Activated T-helper 1 cell treated with anti-CD3 and anti-CD28 coated beads, Interleukin-2, amount 50 U/mL, for 16 hours (primary cell): ENCODE measurements around the gene SURF2.

Experiments used
- DNase-seq, 2 donors: peaks; one replicate each; pipeline ENCODE4 v3.0.0-alpha.2; 2020; ENCODE audit warnings: low read depth in 1 of 2, low spot score in 1 of 2

Gene SURF2

DNA sequence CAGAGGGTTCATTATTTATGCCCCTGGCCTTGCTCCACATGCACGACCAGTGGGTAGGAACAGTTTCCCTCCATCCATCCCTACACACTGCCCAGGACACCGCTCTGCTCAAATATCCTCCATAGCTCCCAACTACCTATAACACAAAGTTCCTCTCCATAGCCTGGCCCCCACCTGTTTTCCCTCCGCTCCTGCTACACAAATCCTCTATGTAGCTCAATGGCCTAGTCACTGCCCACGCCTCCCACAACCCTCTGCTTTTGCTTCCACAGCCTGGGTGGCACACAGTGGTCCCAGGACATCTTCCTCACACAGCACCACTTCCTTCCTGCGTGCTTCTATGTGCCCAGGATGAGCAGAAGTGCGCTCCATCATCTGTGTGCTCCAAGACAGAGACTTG lies 41.0 kb downstream of the SURF2 start:
- no peak for DNase-seq

DNA sequence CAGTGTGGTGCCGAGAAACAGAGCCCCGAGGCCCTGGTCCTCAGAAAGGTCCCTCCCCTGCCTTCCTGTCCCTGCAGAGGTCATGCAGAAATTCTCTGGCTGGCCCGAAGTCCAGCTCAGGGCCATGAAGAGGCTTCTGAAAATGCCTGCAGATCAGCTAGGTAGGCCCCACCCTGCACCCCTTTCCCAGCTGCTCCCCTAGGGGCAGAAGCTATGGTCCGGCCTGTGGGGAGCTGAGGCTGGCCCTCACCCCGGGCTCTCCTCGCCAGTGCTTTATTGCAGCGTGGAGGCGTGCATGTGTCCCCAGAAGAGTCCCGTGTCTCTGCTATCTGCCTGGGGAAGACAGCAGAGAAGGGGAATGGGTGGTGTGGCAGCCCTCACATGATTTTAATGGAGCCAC lies 41.5 kb downstream of the SURF2 start:
- no peak for DNase-seq

- DNase-seq: no peak
These were observed 43.9 kb downstream of the SURF2 start for GRCh38 chr9:133400292-133400691.

GRCh38 chr9:133401588-133401987 lies 45.2 kb downstream of the SURF2 start:
- no peak for DNase-seq

DNA sequence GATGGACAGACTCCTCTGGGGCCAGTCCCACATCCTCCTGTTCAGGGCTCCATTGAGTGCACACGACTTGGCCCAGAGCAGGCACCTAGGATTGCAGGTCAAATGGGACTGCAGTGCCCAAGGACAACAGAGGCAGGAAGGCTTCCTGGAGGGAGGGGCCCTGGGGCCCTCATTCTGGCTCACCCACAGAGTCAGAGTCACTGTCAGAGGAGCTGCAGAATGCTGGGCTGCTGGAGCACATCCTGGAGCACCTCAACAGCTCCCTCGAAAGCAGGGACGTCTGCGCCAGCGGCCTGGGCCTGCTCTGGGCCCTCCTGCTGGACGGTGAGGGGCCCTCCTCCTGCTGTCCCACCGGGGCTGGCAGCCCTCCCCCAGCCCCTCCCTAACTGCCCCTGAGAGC lies 46.3 kb downstream of the SURF2 start:
- DNase-seq: no peak

GRCh38 chr9:133403766-133404453 lies 47.6 kb downstream of the SURF2 start:
- DNase-seq: peak; percentile 26 to 37

- no peak for DNase-seq
These were observed 48.2 kb downstream of the SURF2 start for GRCh38 chr9:133404454-133405002.

GRCh38 chr9:133405508-133406438 lies 49.4 kb downstream of the SURF2 start:
- DNase-seq: no peak

DNA sequence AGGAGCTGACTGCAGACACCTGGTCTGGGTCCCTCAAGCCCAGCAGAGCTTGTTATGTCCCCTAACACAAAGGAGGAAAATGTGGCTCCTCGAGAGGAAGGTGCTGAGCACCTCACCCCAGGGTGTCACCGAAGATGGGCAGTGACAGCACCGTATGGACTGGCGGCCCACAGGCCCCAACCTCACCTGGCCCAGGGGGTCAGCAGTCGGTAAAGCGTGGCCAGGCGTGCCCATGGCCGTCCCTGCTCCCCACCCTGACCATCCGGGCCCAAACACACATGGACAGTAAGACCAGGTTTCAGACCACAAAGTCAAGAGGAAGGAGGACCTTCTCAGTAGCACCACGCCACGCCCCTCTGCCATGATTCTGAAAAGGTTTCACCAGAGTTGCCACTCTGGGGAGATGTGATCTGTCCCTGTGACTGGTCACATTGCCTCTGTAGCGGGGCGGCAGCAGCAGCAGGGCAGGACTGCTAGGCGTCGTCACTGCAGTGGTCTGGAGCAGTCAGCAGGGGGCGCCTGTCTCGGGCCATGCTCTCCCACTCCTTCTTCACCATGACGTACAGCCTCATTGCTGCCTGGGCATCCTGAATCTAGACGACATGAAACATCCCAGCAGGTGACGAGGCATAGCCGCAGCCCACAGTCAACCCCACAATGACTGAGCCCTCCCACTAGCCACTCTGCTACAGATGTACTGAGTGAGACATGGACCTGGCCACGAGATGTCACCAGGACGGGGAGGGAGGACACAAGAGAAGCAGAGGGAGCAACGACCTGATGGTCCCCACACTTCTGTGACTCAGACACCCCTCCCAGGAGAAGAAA lies 50.3 kb downstream of the SURF2 start:
- DNase-seq: peak; percentile 62 to 72

DNA sequence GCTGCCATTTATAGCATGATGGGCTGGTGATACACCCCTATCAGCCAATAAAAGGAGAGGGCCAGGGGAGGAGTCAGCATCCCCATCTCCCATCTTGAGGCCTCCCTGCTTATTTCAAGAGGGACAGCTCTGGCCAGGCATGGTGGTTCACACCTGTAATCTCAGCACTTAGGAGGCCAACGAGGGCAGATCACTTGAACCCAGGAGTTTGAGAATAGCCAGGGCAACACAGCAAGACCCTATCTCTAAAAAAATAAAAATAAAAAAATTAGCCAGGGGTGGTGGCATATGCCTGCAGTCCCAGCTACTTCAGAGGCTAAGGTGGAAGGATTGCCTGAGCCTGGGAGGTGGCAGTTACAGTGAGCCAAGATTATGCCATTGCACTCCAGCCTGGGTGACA lies 51.7 kb downstream of the SURF2 start:
- DNase-seq: no peak
